ENCODE measurements around the gene PDIK1L. TPM values are rescaled to one million over a fixed set of nuclear protein-coding genes. Genes with fewer than 3 reads are reported as not detected.

PDIK1L gene
- total RNA-seq, 1 donor from 2014 or later, result 7.2 TPM

GRCh38 chr1:26142159-26142558 lies 30.5 kb downstream of the PDIK1L start:
- Mint-ChIP-seq H3K4me1 (ENCODE audit: low read depth, unreplicated experiment) (no peaks in the 10 kb centered on the region), H3K27me3 (ENCODE audit: unreplicated experiment) (peaks cover 6% of the 10 kb centered on the region), H3K36me3 (ENCODE audit: unreplicated experiment) (no peaks in the 10 kb centered on the region), H3K9me3 (ENCODE audit: unreplicated experiment) (no peaks in the 10 kb centered on the region), H3K27ac (ENCODE audit: unreplicated experiment) (no peak overlapping the region), H3K4me3 (ENCODE audit: unreplicated experiment) (no peak overlapping the region)
- DNase-seq, result no peak
- TF ChIP-seq, protein P1, sequence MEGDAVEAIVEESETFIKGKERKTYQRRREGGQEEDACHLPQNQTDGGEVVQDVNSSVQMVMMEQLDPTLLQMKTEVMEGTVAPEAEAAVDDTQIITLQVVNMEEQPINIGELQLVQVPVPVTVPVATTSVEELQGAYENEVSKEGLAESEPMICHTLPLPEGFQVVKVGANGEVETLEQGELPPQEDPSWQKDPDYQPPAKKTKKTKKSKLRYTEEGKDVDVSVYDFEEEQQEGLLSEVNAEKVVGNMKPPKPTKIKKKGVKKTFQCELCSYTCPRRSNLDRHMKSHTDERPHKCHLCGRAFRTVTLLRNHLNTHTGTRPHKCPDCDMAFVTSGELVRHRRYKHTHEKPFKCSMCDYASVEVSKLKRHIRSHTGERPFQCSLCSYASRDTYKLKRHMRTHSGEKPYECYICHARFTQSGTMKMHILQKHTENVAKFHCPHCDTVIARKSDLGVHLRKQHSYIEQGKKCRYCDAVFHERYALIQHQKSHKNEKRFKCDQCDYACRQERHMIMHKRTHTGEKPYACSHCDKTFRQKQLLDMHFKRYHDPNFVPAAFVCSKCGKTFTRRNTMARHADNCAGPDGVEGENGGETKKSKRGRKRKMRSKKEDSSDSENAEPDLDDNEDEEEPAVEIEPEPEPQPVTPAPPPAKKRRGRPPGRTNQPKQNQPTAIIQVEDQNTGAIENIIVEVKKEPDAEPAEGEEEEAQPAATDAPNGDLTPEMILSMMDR (IDR thresholded peaks at IDR 0.05; ENCODE audit: partially characterized antibody, unreplicated experiment), result peak; percentile 37

DNA sequence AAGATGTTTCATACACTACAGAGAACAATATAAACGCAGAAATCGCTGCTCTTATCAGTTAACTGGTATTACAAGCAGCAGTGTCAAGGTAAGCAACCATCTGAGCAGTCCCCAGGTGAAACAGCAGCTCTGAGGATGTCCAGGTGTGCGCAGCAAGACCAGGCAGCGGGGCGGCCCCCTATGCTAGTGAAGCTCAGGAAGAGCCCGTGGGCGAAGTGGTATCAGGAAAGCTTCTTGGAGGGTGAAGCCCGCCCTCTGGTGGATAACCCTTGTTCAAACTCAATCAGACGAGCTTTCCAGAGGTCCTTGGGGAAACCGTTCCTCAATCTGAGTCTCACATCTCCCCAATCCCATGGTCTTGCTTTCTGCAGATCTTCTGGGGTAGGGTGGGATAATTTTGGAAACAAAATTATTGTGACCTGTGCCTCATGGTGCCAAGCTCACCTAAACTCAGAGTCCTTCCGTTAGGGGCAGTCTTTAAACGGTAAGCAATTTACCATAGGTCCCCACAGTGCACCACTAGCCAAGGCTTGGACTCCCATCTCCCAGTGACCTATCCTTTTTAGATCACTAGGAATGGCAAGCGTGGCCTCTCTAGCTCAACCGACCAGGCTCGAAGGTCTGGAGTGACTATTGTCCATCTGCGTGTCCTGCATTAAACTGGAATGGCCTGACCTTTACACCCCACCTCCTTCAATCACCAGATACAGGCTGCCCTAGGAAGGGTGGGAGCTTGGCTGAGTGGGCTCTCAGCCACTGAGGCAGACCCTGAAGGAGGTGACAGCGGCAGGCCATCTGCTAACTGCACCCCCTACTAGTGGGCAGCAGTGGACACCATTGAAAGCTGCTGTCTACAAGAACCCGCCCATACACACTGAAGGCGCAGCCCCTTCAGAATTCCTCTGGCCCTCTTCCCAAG lies 33.7 kb downstream of the PDIK1L start:
- no peaks in the 10 kb centered on the region for H3K9me3 Mint-ChIP-seq (ENCODE audit: unreplicated experiment)
- H3K4me3 Mint-ChIP-seq (ENCODE audit: unreplicated experiment), result no peak overlapping the region
- peak; percentile 81 for DNase-seq
- no peaks in the 10 kb centered on the region for H3K27me3 Mint-ChIP-seq (ENCODE audit: unreplicated experiment)
- H3K27ac Mint-ChIP-seq (ENCODE audit: unreplicated experiment), result no peak overlapping the region
- TF ChIP-seq, protein P1 (IDR thresholded peaks at IDR 0.05; ENCODE audit: partially characterized antibody, unreplicated experiment), result peak; percentile 80
- no peaks in the 10 kb centered on the region for H3K4me1 Mint-ChIP-seq (ENCODE audit: low read depth, unreplicated experiment)
- no peaks in the 10 kb centered on the region for H3K36me3 Mint-ChIP-seq (ENCODE audit: unreplicated experiment)

DNA sequence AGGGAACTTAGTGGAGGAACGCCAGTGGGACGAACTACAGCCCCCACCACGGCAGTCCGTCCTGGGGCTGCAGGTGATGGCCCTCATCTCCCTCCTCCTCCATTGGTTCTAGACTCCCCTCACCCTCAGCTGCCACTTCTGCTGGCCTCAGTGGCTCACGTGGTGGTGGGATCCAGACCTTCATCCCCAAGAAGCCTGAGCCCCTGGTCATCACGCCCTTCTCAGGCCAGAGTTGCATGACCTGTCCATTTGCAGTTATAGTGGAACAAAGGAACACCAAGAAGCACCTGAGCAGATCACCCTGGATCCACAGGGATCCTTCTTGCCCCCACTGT lies 34.3 kb downstream of the PDIK1L start:
- no peaks in the 10 kb centered on the region for H3K27me3 Mint-ChIP-seq (ENCODE audit: unreplicated experiment)
- no peak overlapping the region for H3K27ac Mint-ChIP-seq (ENCODE audit: unreplicated experiment)
- no peaks in the 10 kb centered on the region for H3K4me1 Mint-ChIP-seq (ENCODE audit: low read depth, unreplicated experiment)
- TF ChIP-seq, protein P1 (IDR thresholded peaks at IDR 0.05; ENCODE audit: partially characterized antibody, unreplicated experiment), result no peak
- no peak overlapping the region for H3K4me3 Mint-ChIP-seq (ENCODE audit: unreplicated experiment)
- H3K9me3 Mint-ChIP-seq (ENCODE audit: unreplicated experiment), result no peaks in the 10 kb centered on the region
- no peak for DNase-seq
- H3K36me3 Mint-ChIP-seq (ENCODE audit: unreplicated experiment), result no peaks in the 10 kb centered on the region

- no peak overlapping the region for H3K27ac Mint-ChIP-seq (ENCODE audit: unreplicated experiment)
- no peaks in the 10 kb centered on the region for H3K36me3 Mint-ChIP-seq (ENCODE audit: unreplicated experiment)
- peaks cover 10% of the 10 kb centered on the region for H3K4me1 Mint-ChIP-seq (ENCODE audit: low read depth, unreplicated experiment)
- DNase-seq, result no peak
- no peaks in the 10 kb centered on the region for H3K27me3 Mint-ChIP-seq (ENCODE audit: unreplicated experiment)
- no peaks in the 10 kb centered on the region for H3K9me3 Mint-ChIP-seq (ENCODE audit: unreplicated experiment)
- TF ChIP-seq, protein P1 (IDR thresholded peaks at IDR 0.05; ENCODE audit: partially characterized antibody, unreplicated experiment), result no peak
- H3K4me3 Mint-ChIP-seq (ENCODE audit: unreplicated experiment), result no peak overlapping the region
Measured at GRCh38 chr1:26148887-26149286, 37.3 kb downstream of the PDIK1L start.

DNA sequence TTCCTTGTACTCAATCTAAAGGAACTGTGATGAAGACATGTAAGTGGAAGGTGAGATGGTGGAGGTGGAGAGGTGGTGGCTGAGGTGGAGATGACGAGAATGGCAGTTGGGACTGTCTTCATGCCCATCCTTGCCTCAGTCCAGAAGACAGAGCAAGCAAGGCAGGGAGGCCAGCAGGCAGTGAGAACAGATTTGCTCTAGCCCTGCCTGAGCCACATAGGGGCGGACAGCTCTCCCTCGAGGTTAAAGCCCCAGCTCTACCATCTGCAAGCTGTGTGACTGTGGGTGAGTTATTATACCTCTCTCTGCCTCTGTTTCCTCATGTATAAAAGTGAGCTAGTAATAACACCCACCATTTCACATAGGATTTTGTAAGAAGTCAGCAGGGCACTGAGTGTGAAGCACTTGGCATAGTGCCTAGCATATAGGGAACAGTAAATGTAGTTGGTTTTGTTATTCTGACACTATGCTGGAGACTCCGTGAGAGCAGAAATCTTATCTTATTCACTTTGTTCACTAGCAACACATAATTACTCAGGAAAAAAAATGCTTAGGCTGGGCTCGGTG lies 42.4 kb downstream of the PDIK1L start:
- no peak for DNase-seq
- peaks cover 5% of the 10 kb centered on the region for H3K27me3 Mint-ChIP-seq (ENCODE audit: unreplicated experiment)

More for the DNA sequence above, 42.4 kb downstream of the PDIK1L start:
- H3K36me3 Mint-ChIP-seq (ENCODE audit: unreplicated experiment), result no peaks in the 10 kb centered on the region
- H3K4me3 Mint-ChIP-seq (ENCODE audit: unreplicated experiment), result no peak overlapping the region
- no peak overlapping the region for H3K27ac Mint-ChIP-seq (ENCODE audit: unreplicated experiment)
- no peaks in the 10 kb centered on the region for H3K9me3 Mint-ChIP-seq (ENCODE audit: unreplicated experiment)
- TF ChIP-seq, protein P1 (IDR thresholded peaks at IDR 0.05; ENCODE audit: partially characterized antibody, unreplicated experiment), result no peak
- peaks cover 18% of the 10 kb centered on the region for H3K4me1 Mint-ChIP-seq (ENCODE audit: low read depth, unreplicated experiment)
